Upper lobe of left lung (tissue), 6 donors: Measurements from ENCODE around the gene PRR29. TPM values are rescaled to one million over a fixed set of nuclear protein-coding genes. Genes with fewer than 3 reads are reported as not detected.

Experiments
- ATAC-seq, 2 donors: fragments of 200-7000 bp; cut with Tn5 transposase; one replicate each; pipeline ENCODE4 v1.9.1; 2022; ENCODE audit warnings: mild to moderate bottlenecking in 2 of 2, moderate library complexity in 2 of 2; ENCODE audit not compliant: low FRiP score in 2 of 2
- DNase-seq, 2 donors: peaks; one replicate each; pipeline ENCODE4 v3.0.0-alpha.2; 2019 to 2020
- H3K27ac ChIP-seq, 4 donors: fragments of 200-600 bp; sonication (generic); one replicate each; pipeline ENCODE4 v1.5.1; 2016 to 2019
- H3K27me3 ChIP-seq, 4 donors: fragments of 200-600 bp; sonication (generic); one replicate each; pipeline ENCODE4 v1.5.1; 2017 to 2019
- H3K36me3 ChIP-seq, 4 donors: fragments of 200-600 bp; sonication (generic); one replicate each; pipeline ENCODE4 v1.5.1; 2016 to 2019
- H3K4me1 ChIP-seq, 4 donors: fragments of 200-600 bp; sonication (generic); one replicate each; pipeline ENCODE4 v1.5.1; 2018 to 2019
- H3K4me3 ChIP-seq, 4 donors: fragments of 200-600 bp; sonication (generic); one replicate each; pipeline ENCODE4 v1.5.1; 2017 to 2019; ENCODE audit warnings: mild to moderate bottlenecking in 2 of 4, moderate library complexity in 1 of 4
- H3K9me3 ChIP-seq, 4 donors: fragments of 200-600 bp; sonication (generic); one replicate each; pipeline ENCODE4 v1.5.1; 2018 to 2019
- CTCF ChIP-seq, 6 experiments: fragments of 450-650 bp in 4 of 6; fragments of 200-600 bp in 2 of 6; sonication (generic) in 2 of 6; IDR thresholded peaks; one replicate each; pipeline ENCODE4 v1.5.1; 2016 to 2019; ENCODE audit warnings: antibody characterized with exemption in 6 of 6
- EP300 ChIP-seq, 4 donors: sonication (generic); formaldehyde crosslinking; IDR thresholded peaks; one replicate each; pipeline ENCODE4 v1.5.1; 2017; ENCODE audit warnings: antibody characterized with exemption in 4 of 4, control low read depth in 2 of 4
- POLR2A ChIP-seq, 4 donors: fragments of 450-650 bp; IDR thresholded peaks; one replicate each; pipeline ENCODE4 v1.5.1; 2016 to 2017; ENCODE audit warnings: antibody characterized with exemption in 4 of 4, mild to moderate bottlenecking in 2 of 4
- POLR2AphosphoS5 ChIP-seq, 2 donors: sonication (generic); formaldehyde crosslinking; IDR thresholded peaks; one replicate each; pipeline ENCODE4 v1.5.1; 2017; ENCODE audit warnings: antibody characterized with exemption in 2 of 2
- WGBS, 2 donors: methylation state at CpG; one replicate each; pipeline ENCODE4 v1.1.5; 2017 to 2018; 5-methylcytosine and 5-hydroxymethylcytosine counted together
- total RNA-seq, 6 donors: library from RNA; depleted of rRNA in 4 of 6; stranded (reverse); fragments of >200 nt in 4 of 6; gene quantifications; one replicate each; pipeline versions ENCODE4 v1.1.0 to v1.2.1, GENCODE V29; 2016 to 2021
- donor health status: DM: no; HTN: no; CAD: no; lungs with moderate emphysema.
- donor health status: DM: no; HTN: yes; CAD: no; lungs with severe emphysema.

The PRR29 gene
- total RNA-seq, 6 donors from 2014 or later: 0.97 to 30.1 (median 12.1) TPM

- H3K36me3 ChIP-seq: peaks cover 0 to 23% (median 10%) of the 10 kb centered on the region in 4 donors
- TF ChIP-seq CTCF (IDR thresholded peaks at IDR 0.05) (no peak), EP300 (IDR thresholded peaks at IDR 0.05) (peak in 2 of 4 donors; percentile 28 to 58), POLR2AphosphoS5 (IDR thresholded peaks at IDR 0.05) (peak; percentile 23 to 64)
- no peaks in the 10 kb centered on the region for H3K9me3 ChIP-seq
- H3K27ac ChIP-seq: peak overlapping the region; percentile 57 to 83 (median 72)
- H3K4me1 ChIP-seq: peaks cover 39 to 55% (median 51%) of the 10 kb centered on the region in 4 donors
- 57% methylated on average over 5 of the region's 5 CpGs; no CpG with 5 or more reads in 1 of the 2 donors for WGBS, 2 donors
- ATAC-seq (no peak), DNase-seq (peak in 1 of 2 donors; percentile 50)
- no peak overlapping the region for H3K4me3 ChIP-seq
- no peaks in the 10 kb centered on the region for H3K27me3 ChIP-seq
Measured at GRCh38 chr17:64007838-64008282, 9.7 kb downstream of the PRR29 start.

DNA sequence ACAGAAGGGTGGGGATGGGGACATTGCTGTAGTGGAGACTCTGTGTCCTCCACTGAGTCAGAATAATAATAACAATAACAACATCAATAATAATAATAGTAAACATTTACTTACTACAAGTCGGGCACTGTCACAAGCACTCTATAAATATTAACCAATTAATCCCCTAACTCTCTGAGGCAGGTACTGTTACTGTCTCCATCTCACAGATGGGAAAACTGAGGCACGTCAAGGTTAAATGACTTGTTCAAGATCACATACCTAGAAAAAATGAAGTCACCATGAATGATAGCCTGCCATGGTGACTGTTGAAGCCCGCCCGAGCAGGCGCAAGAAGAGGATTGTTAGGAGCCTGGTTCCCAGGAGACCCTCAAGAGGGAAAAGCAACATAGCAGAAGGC lies 10.2 kb downstream of the PRR29 start:
- no peaks in the 10 kb centered on the region for H3K27me3 ChIP-seq
- peaks cover 0 to 18% (median 6%) of the 10 kb centered on the region in 4 donors for H3K36me3 ChIP-seq
- DNase-seq (peak in 1 of 2 donors; percentile 16), ATAC-seq (no peak)
- 78 to 84% methylated on average over 5 of the region's 5 CpGs for WGBS, 2 donors
- peak overlapping the region; percentile 57 to 83 (median 72) for H3K27ac ChIP-seq
- H3K4me1 ChIP-seq: peaks cover 42 to 55% (median 51%) of the 10 kb centered on the region in 4 donors
- H3K9me3 ChIP-seq: no peaks in the 10 kb centered on the region
- H3K4me3 ChIP-seq: no peak overlapping the region
- no peak for TF ChIP-seq EP300 (IDR thresholded peaks at IDR 0.05)
- no peak for TF ChIP-seq POLR2A (IDR thresholded peaks at IDR 0.05)
- no peak for TF ChIP-seq CTCF (IDR thresholded peaks at IDR 0.05)
- TF ChIP-seq POLR2AphosphoS5 (IDR thresholded peaks at IDR 0.05): no peak

- peak in 1 of 2 donors; percentile 31 for DNase-seq
- Histone ChIP-seq H3K4me1 (peaks cover 42 to 55% (median 51%) of the 10 kb centered on the region in 4 donors), H3K36me3 (peaks cover 0 to 13% (median 2%) of the 10 kb centered on the region in 4 donors), H3K27ac (peak overlapping the region; percentile 57 to 83 (median 72)), H3K27me3 (no peaks in the 10 kb centered on the region), H3K4me3 (no peak overlapping the region), H3K9me3 (no peaks in the 10 kb centered on the region)
- ATAC-seq: no peak
- no peak for TF ChIP-seq POLR2A (IDR thresholded peaks at IDR 0.05)
- peak in 1 of 2 donors; percentile 51 for TF ChIP-seq POLR2AphosphoS5 (IDR thresholded peaks at IDR 0.05)
- WGBS, 2 donors: 42 to 58% methylated on average over 2 to 4 of the region's 4 CpGs
Measured at GRCh38 chr17:64008830-64009229, 10.7 kb downstream of the PRR29 start.

- no peak overlapping the region for H3K4me3 ChIP-seq
- no peaks in the 10 kb centered on the region for H3K9me3 ChIP-seq
- peaks cover 0 to 3% (median 2%) of the 10 kb centered on the region in 4 donors for H3K36me3 ChIP-seq
- peak in 1 of 2 donors; percentile 74 for ATAC-seq
- TF ChIP-seq EP300 (IDR thresholded peaks at IDR 0.05) (peak in 1 of 4 donors; percentile 25), POLR2A (IDR thresholded peaks at IDR 0.05) (no peak), POLR2AphosphoS5 (IDR thresholded peaks at IDR 0.05) (peak in 1 of 2 donors; percentile 20), CTCF (IDR thresholded peaks at IDR 0.05) (no peak)
- H3K27ac ChIP-seq: peak overlapping the region in 3 of 4 donors; percentile 27 to 83 (median 68)
- H3K4me1 ChIP-seq: peaks cover 44 to 55% (median 51%) of the 10 kb centered on the region in 4 donors
- peak in 1 of 2 donors; percentile 23 for DNase-seq
- H3K27me3 ChIP-seq: no peaks in the 10 kb centered on the region
- 61% methylated on average over 8 of the region's 8 CpGs for WGBS, 2 donors
Measured at GRCh38 chr17:64009571-64010402, 11.6 kb downstream of the PRR29 start.

- Histone ChIP-seq H3K27ac (peak overlapping the region in 3 of 4 donors; percentile 57 to 79 (median 76)), H3K36me3 (no peaks in the 10 kb centered on the region), H3K9me3 (no peaks in the 10 kb centered on the region), H3K4me1 (peaks cover 16 to 34% (median 21%) of the 10 kb centered on the region in 4 donors), H3K27me3 (no peaks in the 10 kb centered on the region), H3K4me3 (peak overlapping the region in 1 of 4 donors; percentile 7)
- ATAC-seq (no peak), DNase-seq (peak in 1 of 2 donors; percentile 5)
- 88 to 92% methylated on average over 6 of the region's 6 CpGs for WGBS, 2 donors
- TF ChIP-seq POLR2AphosphoS5 (IDR thresholded peaks at IDR 0.05): no peak
- no peak for TF ChIP-seq EP300 (IDR thresholded peaks at IDR 0.05)
- TF ChIP-seq CTCF (IDR thresholded peaks at IDR 0.05): no peak
- no peak for TF ChIP-seq POLR2A (IDR thresholded peaks at IDR 0.05)
Measured at GRCh38 chr17:64015447-64015846, 17.3 kb downstream of the PRR29 start.
